ENCODE measurements around the gene EHD2.

GRCh38 chr19:47676811-47677210 is 36.4 kb upstream of the EHD2 start:
- no peak for TF ChIP-seq CTCF (IDR thresholded peaks at IDR 0.05; ENCODE audit: borderline replicate concordance, extremely low read depth, low read length, poor library complexity, severe bottlenecking)
- TF ChIP-seq EZH2 (IDR thresholded peaks at IDR 0.05; ENCODE audit: borderline replicate concordance, low read depth, low read length, severe bottlenecking), result no peak

All from DND-41 (cell line).